Small intestine (tissue), 7 donors: ENCODE measurements around the gene ADD3. TPM values are rescaled to one million over a fixed set of nuclear protein-coding genes. Genes with fewer than 3 reads are reported as not detected.
A peak's percentile ranks its signal among the peaks of the same experiment; 100 is the strongest.

Source experiments
- DNase-seq, 2 donors: peaks; one replicate each; pipeline versions ENCODE4 v3.0.0 to v3.0.0-alpha.2; 2013
- FAIRE-seq: peaks from 2 replicates; lab custom pipeline; 2012; peaks lifted over from hg19 to GRCh38; lab: Jason Lieb, UNC
- H3K27ac ChIP-seq, 3 donors: one replicate each; pipeline ENCODE4 v1.5.1; 2013; ENCODE audit warnings: low read length in 2 of 3, mild to moderate bottlenecking in 2 of 3, control low read depth in 1 of 3, inconsistent platforms in 1 of 3, low read depth in 1 of 3, moderate library complexity in 1 of 3
- H3K27me3 ChIP-seq, 3 donors: one replicate each; pipeline ENCODE4 v1.6.1; 2013; ENCODE audit warnings: low read length in 3 of 3, inconsistent platforms in 1 of 3; ENCODE audit not compliant: control insufficient read depth in 3 of 3, insufficient read depth in 3 of 3
- H3K36me3 ChIP-seq, 3 donors: one replicate each; pipeline ENCODE4 v1.6.1; 2013; ENCODE audit warnings: low read length in 3 of 3, inconsistent platforms in 1 of 3, low read depth in 1 of 3, mild to moderate bottlenecking in 1 of 3, moderate library complexity in 1 of 3; ENCODE audit not compliant: control insufficient read depth in 3 of 3, insufficient read depth in 2 of 3
- H3K4me1 ChIP-seq, 3 donors: one replicate each; pipeline ENCODE4 v1.6.1; 2013; ENCODE audit warnings: low read length in 2 of 3, inconsistent platforms in 1 of 3, low read depth in 1 of 3, mild to moderate bottlenecking in 1 of 3, moderate library complexity in 1 of 3; ENCODE audit not compliant: control insufficient read depth in 3 of 3, insufficient read depth in 2 of 3
- H3K4me3 ChIP-seq, 3 donors: one replicate each; pipeline ENCODE4 v1.5.1; 2013; ENCODE audit warnings: low read length in 3 of 3, control low read depth in 1 of 3, inconsistent platforms in 1 of 3, low read depth in 1 of 3, mild to moderate bottlenecking in 1 of 3, moderate library complexity in 1 of 3
- H3K9me3 ChIP-seq, 2 donors: one replicate each; pipeline ENCODE4 v1.6.1; 2013; ENCODE audit warnings: low read depth in 1 of 2, low read length in 1 of 2; ENCODE audit not compliant: control insufficient read depth in 2 of 2, insufficient read depth in 1 of 2
- WGBS, 3 donors: extraction: QIAGEN DNeasy Blood & Tissue Kit; methylation state at CpG; one replicate each; pipeline ENCODE4 v1.1.7; 2013; 5-methylcytosine and 5-hydroxymethylcytosine counted together
- polyA plus RNA-seq, 4 donors: library from polyadenylated mRNA; stranded (reverse) in 3 of 4; unstranded in 1 of 4; fragments of 200-250 nt in 3 of 4; fragments of 120-200 nt in 1 of 4; gene quantifications; one replicate each; pipeline versions ENCODE4 v1.2.1 to v1.2.3, GENCODE V29; 2013
- donor health status: healthy with polysubstance abuse.
- donor health status: control.
- donor health status: control.
- donor health status: Bipolar disorder and iron deficiency.
- donor health status: healthy.

Gene ADD3
- polyA plus RNA-seq, 4 donors, result 63.7 to 497 (median 99.1) TPM

GRCh38 chr10:110144507-110144906, 136.7 kb downstream of the ADD3 start:
- Histone ChIP-seq H3K4me3 (no peak overlapping the region), H3K27ac (no peak overlapping the region), H3K9me3 (no peaks in the 10 kb centered on the region), H3K27me3 (peaks cover 0 to 4% (median 3%) of the 10 kb centered on the region in 3 donors), H3K36me3 (peaks cover 0 to 2% (median 0%) of the 10 kb centered on the region in 3 donors), H3K4me1 (peaks cover 0 to 23% (median 6%) of the 10 kb centered on the region in 3 donors)
- WGBS, 3 donors, result 63 to 81% (median 68%) methylated on average over 1 of the region's 1 CpG
- FAIRE-seq, result no peak
- DNase-seq, result no peak

GRCh38 chr10:110147961-110148360, 140.2 kb downstream of the ADD3 start:
- WGBS, 3 donors, result 55 to 71% (median 61%) methylated on average over 8 of the region's 8 CpGs
- Histone ChIP-seq H3K36me3 (no peaks in the 10 kb centered on the region), H3K9me3 (no peaks in the 10 kb centered on the region), H3K4me1 (peaks cover 0 to 19% (median 2%) of the 10 kb centered on the region in 3 donors), H3K27ac (no peak overlapping the region), H3K4me3 (no peak overlapping the region), H3K27me3 (peaks cover 0 to 6% (median 3%) of the 10 kb centered on the region in 3 donors)
- FAIRE-seq, result no peak
- DNase-seq, result no peak

GRCh38 chr10:110149259-110149658, 141.5 kb downstream of the ADD3 start:
- H3K4me1 ChIP-seq, result peaks cover 0 to 17% (median 2%) of the 10 kb centered on the region in 3 donors
- 75 to 87% (median 82%) methylated on average over 8 of the region's 8 CpGs for WGBS, 3 donors
- no peak overlapping the region for H3K4me3 ChIP-seq
- FAIRE-seq, result no peak
- no peak overlapping the region for H3K27ac ChIP-seq
- H3K9me3 ChIP-seq, result no peaks in the 10 kb centered on the region
- H3K36me3 ChIP-seq, result no peaks in the 10 kb centered on the region
- H3K27me3 ChIP-seq, result peaks cover 0 to 6% (median 3%) of the 10 kb centered on the region in 3 donors
- DNase-seq, result no peak

- H3K27me3 ChIP-seq, result peaks cover 0 to 6% (median 3%) of the 10 kb centered on the region in 3 donors
- no peak for FAIRE-seq
- H3K9me3 ChIP-seq, result no peaks in the 10 kb centered on the region
- H3K36me3 ChIP-seq, result no peaks in the 10 kb centered on the region
- no peak overlapping the region for H3K27ac ChIP-seq
- WGBS, 3 donors, result 95 to 97% (median 97%) methylated on average over 4 of the region's 4 CpGs
- DNase-seq, result no peak
- H3K4me1 ChIP-seq, result peaks cover 0 to 17% (median 2%) of the 10 kb centered on the region in 3 donors
- no peak overlapping the region for H3K4me3 ChIP-seq
These were observed 142.3 kb downstream of the ADD3 start for GRCh38 chr10:110150046-110150445.

GRCh38 chr10:110150981-110151380, 143.2 kb downstream of the ADD3 start:
- 60 to 70% (median 65%) methylated on average over 6 of the region's 6 CpGs for WGBS, 3 donors
- H3K27me3 ChIP-seq, result peaks cover 0 to 6% (median 3%) of the 10 kb centered on the region in 3 donors
- peak overlapping the region in 2 of 3 donors; percentile 16 to 24 for H3K4me3 ChIP-seq
- no peaks in the 10 kb centered on the region for H3K36me3 ChIP-seq
- peaks cover 0 to 17% (median 2%) of the 10 kb centered on the region in 3 donors for H3K4me1 ChIP-seq
- FAIRE-seq (no peak), DNase-seq (no peak)
- H3K9me3 ChIP-seq, result no peaks in the 10 kb centered on the region
- peak overlapping the region in 2 of 3 donors; percentile 58 to 64 for H3K27ac ChIP-seq

- Histone ChIP-seq H3K4me1 (peaks cover 0 to 17% (median 2%) of the 10 kb centered on the region in 3 donors), H3K4me3 (peak overlapping the region in 2 of 3 donors; percentile 16 to 24), H3K27ac (peak overlapping the region in 2 of 3 donors; percentile 58 to 64), H3K27me3 (peaks cover 0 to 6% (median 3%) of the 10 kb centered on the region in 3 donors), H3K36me3 (no peaks in the 10 kb centered on the region), H3K9me3 (no peaks in the 10 kb centered on the region)
- 14 to 34% (median 26%) methylated on average over 8 of the region's 8 CpGs for WGBS, 3 donors
- FAIRE-seq (no peak), DNase-seq (peak; percentile 85 to 96)
These were observed 143.7 kb downstream of the ADD3 start for GRCh38 chr10:110151467-110151866.

- H3K27ac ChIP-seq, result no peak overlapping the region
- H3K36me3 ChIP-seq, result no peaks in the 10 kb centered on the region
- H3K9me3 ChIP-seq, result no peaks in the 10 kb centered on the region
- peaks cover 0 to 9% (median 3%) of the 10 kb centered on the region in 3 donors for H3K27me3 ChIP-seq
- H3K4me1 ChIP-seq, result peaks cover 0 to 17% (median 2%) of the 10 kb centered on the region in 3 donors
- DNase-seq (no peak), FAIRE-seq (no peak)
- 35 to 54% (median 41%) methylated on average over 6 of the region's 6 CpGs for WGBS, 3 donors
- no peak overlapping the region for H3K4me3 ChIP-seq
These were observed 144.2 kb downstream of the ADD3 start for GRCh38 chr10:110151971-110152370.

- peaks cover 0 to 14% (median 0%) of the 10 kb centered on the region in 3 donors for H3K27me3 ChIP-seq
- no peak for DNase-seq
- no peak overlapping the region for H3K27ac ChIP-seq
- FAIRE-seq, result no peak
- H3K36me3 ChIP-seq, result no peaks in the 10 kb centered on the region
- H3K4me1 ChIP-seq, result peaks cover 0 to 17% (median 2%) of the 10 kb centered on the region in 3 donors
- H3K9me3 ChIP-seq, result no peaks in the 10 kb centered on the region
- H3K4me3 ChIP-seq, result no peak overlapping the region
- 76 to 86% (median 86%) methylated on average over 7 of the region's 7 CpGs for WGBS, 3 donors
These were observed 145.6 kb downstream of the ADD3 start for GRCh38 chr10:110153396-110153795.

GRCh38 chr10:110156046-110156445, 148.3 kb downstream of the ADD3 start:
- peaks cover 0 to 16% (median 2%) of the 10 kb centered on the region in 3 donors for H3K4me1 ChIP-seq
- 93 to 95% (median 95%) methylated on average over 8 of the region's 8 CpGs for WGBS, 3 donors
- H3K4me3 ChIP-seq, result no peak overlapping the region
- H3K9me3 ChIP-seq, result no peaks in the 10 kb centered on the region
- H3K27ac ChIP-seq, result no peak overlapping the region
- DNase-seq, result no peak
- H3K27me3 ChIP-seq, result peaks cover 0 to 10% (median 0%) of the 10 kb centered on the region in 3 donors
- no peaks in the 10 kb centered on the region for H3K36me3 ChIP-seq
- FAIRE-seq, result no peak
